Bronchial epithelial cell (primary cell): Measurements from ENCODE around the gene TJP2. TPM values are rescaled to one million over a fixed set of nuclear protein-coding genes. Genes with fewer than 3 reads are reported as not detected.

Experiments
- DNase-seq: peaks from one replicate; pipeline ENCODE4 v3.0.0-alpha.2; 2010; ENCODE audit warnings: low read depth
- FAIRE-seq: peaks from 2 replicates; lab custom pipeline; 2011; peaks lifted over from hg19 to GRCh38; lab: Jason Lieb, UNC
- H3K27me3 ChIP-seq: 2 replicates; pipeline ENCODE4 v1.5.1; 2011; ENCODE audit warnings: low read length; ENCODE audit not compliant: control insufficient read depth, insufficient read depth
- H3K36me3 ChIP-seq: 2 replicates; pipeline ENCODE4 v1.5.1; 2011; ENCODE audit warnings: low read length; ENCODE audit not compliant: control insufficient read depth, insufficient read depth
- H3K4me3 ChIP-seq: 2 replicates; pipeline ENCODE4 v1.5.1; 2011; ENCODE audit warnings: mild to moderate bottlenecking, low read depth, low read length, control low read depth
- CTCF ChIP-seq: IDR thresholded peaks from 2 replicates; pipeline ENCODE4 v1.5.1; 2011; ENCODE audit warnings: mild to moderate bottlenecking, moderate library complexity, low read length, control low read depth, inconsistent platforms; ENCODE audit not compliant: insufficient read depth, severe bottlenecking
- total RNA-seq: library from RNA; depleted of rRNA; stranded (reverse); fragments of >200 nt; gene quantifications from 2 replicates; pipeline ENCODE4 v1.2.1, GENCODE V29; 2014

Gene TJP2
- total RNA-seq, 1 donor from 2014 or later = 80.3 TPM

GRCh38 chr9:69194702-69195418, 20.8 kb downstream of the TJP2 start:
- H3K36me3 ChIP-seq = no peaks in the 10 kb centered on the region
- FAIRE-seq = no peak
- no peak for DNase-seq
- H3K27me3 ChIP-seq = no peaks in the 10 kb centered on the region
- H3K4me3 ChIP-seq = no peak overlapping the region
- TF ChIP-seq CTCF = no peak

- DNase-seq = no peak
- no peak for TF ChIP-seq CTCF
These were observed 21.6 kb downstream of the TJP2 start for GRCh38 chr9:69195668-69196067.

GRCh38 chr9:69197687-69198086, 23.6 kb downstream of the TJP2 start:
- Histone ChIP-seq H3K27me3 (no peaks in the 10 kb centered on the region), H3K4me3 (no peak overlapping the region), H3K36me3 (no peaks in the 10 kb centered on the region)
- DNase-seq (no peak), FAIRE-seq (no peak)
- TF ChIP-seq CTCF = no peak

More at GRCh38 chr9:69195668-69196067, 21.6 kb downstream of the TJP2 start:
- no peak for FAIRE-seq
- H3K36me3 ChIP-seq = no peaks in the 10 kb centered on the region
- no peaks in the 10 kb centered on the region for H3K27me3 ChIP-seq
- no peak overlapping the region for H3K4me3 ChIP-seq

GRCh38 chr9:69198521-69199220, 24.6 kb downstream of the TJP2 start:
- DNase-seq (no peak), FAIRE-seq (no peak)
- Histone ChIP-seq H3K27me3 (no peaks in the 10 kb centered on the region), H3K4me3 (no peak overlapping the region), H3K36me3 (no peaks in the 10 kb centered on the region)
- no peak for TF ChIP-seq CTCF

GRCh38 chr9:69199769-69200470, 25.8 kb downstream of the TJP2 start:
- DNase-seq = peak; percentile 75
- no peak overlapping the region for H3K4me3 ChIP-seq
- TF ChIP-seq CTCF = peak; percentile 40
- H3K36me3 ChIP-seq = no peaks in the 10 kb centered on the region
- no peaks in the 10 kb centered on the region for H3K27me3 ChIP-seq
- no peak for FAIRE-seq
